GM21528 (cell line): ENCODE results near the gene PYHIN1.
"Not testable (repeated sequence)": the region's sequence is repeated elsewhere in the genome, so short reads cannot be mapped to it uniquely, and the experiment has no call there.

Experiments
- ATAC-seq: cut with Tn5 transposase; IDR thresholded peaks from one replicate; pipeline ENCODE4 v1.9.1; 2021; ENCODE audit warnings: mild to moderate bottlenecking, moderate library complexity; ENCODE audit not compliant: unreplicated experiment, low FRiP score

The PYHIN1 gene

GRCh38 chr1:158978730-158979129 lies 47.4 kb downstream of the PYHIN1 start:
- no peak for ATAC-seq

GRCh38 chr1:158979229-158979628 lies 47.9 kb downstream of the PYHIN1 start:
- ATAC-seq, result no peak

GRCh38 chr1:158983235-158983634 lies 51.9 kb downstream of the PYHIN1 start:
- no peak for ATAC-seq

GRCh38 chr1:158984386-158984785 lies 53.0 kb downstream of the PYHIN1 start:
- ATAC-seq, result no peak

- ATAC-seq, result no peak
These were observed 58.1 kb downstream of the PYHIN1 start for GRCh38 chr1:158989424-158989823.

GRCh38 chr1:158992787-158993312 lies 61.5 kb downstream of the PYHIN1 start:
- ATAC-seq, result no peak

GRCh38 chr1:158996998-158997397 lies 65.6 kb downstream of the PYHIN1 start:
- no peak for ATAC-seq

GRCh38 chr1:158998037-158998780 lies 66.9 kb downstream of the PYHIN1 start:
- ATAC-seq, result peak; percentile 31

GRCh38 chr1:158998781-158999161 lies 67.4 kb downstream of the PYHIN1 start:
- ATAC-seq, result peak; percentile 63

- no peak for ATAC-seq
These were observed 68.1 kb downstream of the PYHIN1 start for GRCh38 chr1:158999316-159000069.

- ATAC-seq, result no peak
These were observed 68.7 kb downstream of the PYHIN1 start for GRCh38 chr1:159000070-159000409.

- no peak for ATAC-seq
These were observed 69.3 kb downstream of the PYHIN1 start for GRCh38 chr1:159000625-159001024.

- ATAC-seq, result no peak
These were observed 73.8 kb downstream of the PYHIN1 start for GRCh38 chr1:159005161-159005560.

- ATAC-seq, result no peak
These were observed 74.3 kb downstream of the PYHIN1 start for GRCh38 chr1:159005676-159006075.

GRCh38 chr1:159006210-159006807 lies 75.0 kb downstream of the PYHIN1 start:
- ATAC-seq, result not testable (repeated sequence)

GRCh38 chr1:159007726-159008125 lies 76.4 kb downstream of the PYHIN1 start:
- no peak for ATAC-seq

GRCh38 chr1:159008744-159009188 lies 77.4 kb downstream of the PYHIN1 start:
- peak; percentile 76 for ATAC-seq

GRCh38 chr1:159009287-159009686 lies 77.9 kb downstream of the PYHIN1 start:
- ATAC-seq, result no peak

- peak; percentile 69 for ATAC-seq
These were observed 78.5 kb downstream of the PYHIN1 start, which contains the start of gene IFI16 for GRCh38 chr1:159009704-159010361. Gene IFI16 (plus strand): TSS chr1:159009907. CDS start chr1:159014681, 4,774 bp downstream.

GRCh38 chr1:159010391-159010790 lies 79.0 kb downstream of the PYHIN1 start:
- ATAC-seq, result no peak

GRCh38 chr1:159011001-159011400 lies 79.6 kb downstream of the PYHIN1 start:
- not testable (repeated sequence) for ATAC-seq
